ENCODE results near the gene KRTCAP3.

Gene KRTCAP3

GRCh38 chr2:27446057-27446456 lies 3.9 kb downstream of the KRTCAP3 start:
- H3K14ac ChIP-seq (ENCODE audit: low read length in 2 of 2): no peak overlapping the region
- H2BK5ac ChIP-seq (ENCODE audit: low read depth, low read length, poor library complexity, severe bottlenecking): no peak overlapping the region
- no peak overlapping the region for H4K8ac ChIP-seq (ENCODE audit: low read length)
- no peak overlapping the region for H2AK5ac ChIP-seq (ENCODE audit: low read length, severe bottlenecking)
- no peak overlapping the region for H2BK15ac ChIP-seq (ENCODE audit: low read depth, poor library complexity, severe bottlenecking)
- H3K4me3 ChIP-seq (ENCODE audit: insufficient read depth in 1 of 2, low read depth in 1 of 2, low read length in 2 of 2): no peak overlapping the region
- no peaks in the 10 kb centered on the region for H3K9me3 ChIP-seq (ENCODE audit: control insufficient read depth, low read length)
- peaks cover 54 to 71% of the 10 kb centered on the region in 2 experiments for H3K36me3 ChIP-seq (ENCODE audit: control insufficient read depth in 1 of 2, insufficient read depth in 2 of 2, low read depth in 1 of 2, low read length in 2 of 2)
- no peak overlapping the region for H4K91ac ChIP-seq (ENCODE audit: low read length)
- H2BK120ac ChIP-seq (ENCODE audit: low read depth, low read length): no peak overlapping the region
- H3K4ac ChIP-seq (ENCODE audit: low read depth in 1 of 2, low read length in 2 of 2): no peak overlapping the region
- no peak overlapping the region for H3K4me2 ChIP-seq (ENCODE audit: low read length, poor library complexity, severe bottlenecking)
- H2BK12ac ChIP-seq (ENCODE audit: low read length in 2 of 2): no peak overlapping the region
- H3K27me3 ChIP-seq (ENCODE audit: control insufficient read depth in 1 of 2, insufficient read depth in 1 of 2, low read length in 2 of 2): no peaks in the 10 kb centered on the region
- H3K27ac ChIP-seq (ENCODE audit: low read length, poor library complexity, severe bottlenecking): no peak overlapping the region
- WGBS: 100% methylated on average over 2 of the region's 3 CpGs
- no peaks in the 10 kb centered on the region for H3K79me1 ChIP-seq (replicated peaks; ENCODE audit: low read length, poor library complexity, severe bottlenecking)
- no peak for DNase-seq
- H3K23ac ChIP-seq (ENCODE audit: low read length in 2 of 2): no peak overlapping the region
- H3K4me1 ChIP-seq (ENCODE audit: control insufficient read depth, insufficient read depth, low read depth, low read length): peaks cover 6% of the 10 kb centered on the region
- no peak overlapping the region for H3K9ac ChIP-seq (ENCODE audit: low read length)
- no peak overlapping the region for H2AFZ ChIP-seq (ENCODE audit: low read depth, low read length)
- H3K18ac ChIP-seq (ENCODE audit: low read depth in 1 of 2, low read length in 2 of 2): no peak overlapping the region

- H3K4me3 ChIP-seq (ENCODE audit: insufficient read depth in 1 of 2, low read depth in 1 of 2, low read length in 2 of 2): no peak overlapping the region
- no peak for DNase-seq
- no peaks in the 10 kb centered on the region for H3K79me1 ChIP-seq (replicated peaks; ENCODE audit: low read length, poor library complexity, severe bottlenecking)
- peaks cover 39 to 75% of the 10 kb centered on the region in 2 experiments for H3K36me3 ChIP-seq (ENCODE audit: control insufficient read depth in 1 of 2, insufficient read depth in 2 of 2, low read depth in 1 of 2, low read length in 2 of 2)
- no peak overlapping the region for H3K9ac ChIP-seq (ENCODE audit: low read length)
- no peaks in the 10 kb centered on the region for H3K9me3 ChIP-seq (ENCODE audit: control insufficient read depth, low read length)
- no peak overlapping the region for H4K8ac ChIP-seq (ENCODE audit: low read length)
- no peak overlapping the region for H2BK5ac ChIP-seq (ENCODE audit: low read depth, low read length, poor library complexity, severe bottlenecking)
- H2AFZ ChIP-seq (ENCODE audit: low read depth, low read length): no peak overlapping the region
- H2AK5ac ChIP-seq (ENCODE audit: low read length, severe bottlenecking): no peak overlapping the region
- no peak overlapping the region for H3K4ac ChIP-seq (ENCODE audit: low read depth in 1 of 2, low read length in 2 of 2)
- H3K4me1 ChIP-seq (ENCODE audit: control insufficient read depth, insufficient read depth, low read depth, low read length): no peaks in the 10 kb centered on the region
- no peak overlapping the region for H3K23ac ChIP-seq (ENCODE audit: low read length in 2 of 2)
- WGBS: 66% methylated on average over 3 of the region's 3 CpGs
- H3K14ac ChIP-seq (ENCODE audit: low read length in 2 of 2): no peak overlapping the region
- no peak overlapping the region for H2BK15ac ChIP-seq (ENCODE audit: low read depth, poor library complexity, severe bottlenecking)
- no peak overlapping the region for H2BK12ac ChIP-seq (ENCODE audit: low read length in 2 of 2)
- no peak overlapping the region for H3K4me2 ChIP-seq (ENCODE audit: low read length, poor library complexity, severe bottlenecking)
- no peak overlapping the region for H2BK120ac ChIP-seq (ENCODE audit: low read depth, low read length)
- no peak overlapping the region for H3K18ac ChIP-seq (ENCODE audit: low read depth in 1 of 2, low read length in 2 of 2)
- H4K91ac ChIP-seq (ENCODE audit: low read length): no peak overlapping the region
- no peak overlapping the region for H3K27ac ChIP-seq (ENCODE audit: low read length, poor library complexity, severe bottlenecking)
- no peaks in the 10 kb centered on the region for H3K27me3 ChIP-seq (ENCODE audit: control insufficient read depth in 1 of 2, insufficient read depth in 1 of 2, low read length in 2 of 2)
Observed at GRCh38 chr2:27448381-27448780, 6.2 kb downstream of the KRTCAP3 start.

DNA sequence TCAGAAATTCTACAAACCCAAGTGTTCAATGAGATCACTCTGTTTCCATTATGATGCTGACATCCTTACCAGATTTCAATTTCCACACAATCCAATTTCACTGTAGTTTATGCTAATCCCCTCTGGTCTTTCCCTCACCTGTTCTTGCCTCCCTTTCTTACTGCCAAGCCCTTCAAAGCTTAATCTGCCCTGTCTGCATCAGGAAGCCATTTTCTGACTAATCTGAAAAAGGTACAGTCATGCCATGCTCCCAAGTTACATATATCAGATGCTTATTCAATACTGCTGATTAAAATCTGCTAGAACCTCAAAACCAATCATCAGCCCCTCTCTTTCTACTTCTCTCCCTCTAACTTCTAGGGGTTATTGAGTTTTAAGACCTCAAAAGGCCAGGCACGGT lies 8.9 kb downstream of the KRTCAP3 start:
- Histone ChIP-seq H3K18ac (ENCODE audit: low read depth in 1 of 2, low read length in 2 of 2) (no peak overlapping the region), H4K8ac (ENCODE audit: low read length) (no peak overlapping the region), H3K14ac (ENCODE audit: low read length in 2 of 2) (no peak overlapping the region), H2AK5ac (ENCODE audit: low read length, severe bottlenecking) (no peak overlapping the region), H2BK12ac (ENCODE audit: low read length in 2 of 2) (no peak overlapping the region), H2BK120ac (ENCODE audit: low read depth, low read length) (no peak overlapping the region), H3K4me3 (ENCODE audit: insufficient read depth in 1 of 2, low read depth in 1 of 2, low read length in 2 of 2) (no peak overlapping the region), H2AFZ (ENCODE audit: low read depth, low read length) (no peak overlapping the region), H3K4ac (ENCODE audit: low read depth in 1 of 2, low read length in 2 of 2) (no peak overlapping the region), H3K23ac (ENCODE audit: low read length in 2 of 2) (no peak overlapping the region), H2BK15ac (ENCODE audit: low read depth, poor library complexity, severe bottlenecking) (no peak overlapping the region), H4K91ac (ENCODE audit: low read length) (no peak overlapping the region), H3K27ac (ENCODE audit: low read length, poor library complexity, severe bottlenecking) (no peak overlapping the region), H2BK5ac (ENCODE audit: low read depth, low read length, poor library complexity, severe bottlenecking) (no peak overlapping the region), H3K79me1 (replicated peaks; ENCODE audit: low read length, poor library complexity, severe bottlenecking) (no peaks in the 10 kb centered on the region), H3K4me1 (ENCODE audit: control insufficient read depth, insufficient read depth, low read depth, low read length) (no peaks in the 10 kb centered on the region), H3K36me3 (ENCODE audit: control insufficient read depth in 1 of 2, insufficient read depth in 2 of 2, low read depth in 1 of 2, low read length in 2 of 2) (peaks cover 42 to 78% of the 10 kb centered on the region in 2 experiments), H3K9me3 (ENCODE audit: control insufficient read depth, low read length) (no peaks in the 10 kb centered on the region), H3K9ac (ENCODE audit: low read length) (no peak overlapping the region), H3K27me3 (ENCODE audit: control insufficient read depth in 1 of 2, insufficient read depth in 1 of 2, low read length in 2 of 2) (no peaks in the 10 kb centered on the region), H3K4me2 (ENCODE audit: low read length, poor library complexity, severe bottlenecking) (no peak overlapping the region)
- DNase-seq: no peak
- 100% methylated on average over 1 of the region's 1 CpG for WGBS

DNA sequence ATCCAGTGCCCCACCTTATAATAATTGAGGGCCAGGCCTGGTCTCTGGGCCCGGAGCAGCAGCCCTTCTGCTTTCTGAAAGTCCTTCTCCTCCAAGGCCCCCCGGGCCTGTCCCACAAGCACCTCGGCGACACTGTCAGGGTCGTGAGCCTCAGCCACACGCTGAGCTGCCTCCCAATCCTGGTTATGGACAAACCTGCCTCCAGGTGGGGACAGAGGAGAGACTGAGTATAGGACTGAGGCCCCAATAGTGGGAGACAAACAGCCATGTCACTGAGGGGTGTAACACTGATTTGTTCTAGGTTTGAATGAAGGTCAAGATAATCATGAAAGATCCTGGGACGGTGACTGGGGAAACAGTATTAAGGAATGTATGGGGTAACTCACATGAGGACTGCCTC lies 11.8 kb downstream of the KRTCAP3 start:
- H2BK5ac ChIP-seq (ENCODE audit: low read depth, low read length, poor library complexity, severe bottlenecking): no peak overlapping the region
- DNase-seq: no peak
- H2BK120ac ChIP-seq (ENCODE audit: low read depth, low read length): no peak overlapping the region
- H4K91ac ChIP-seq (ENCODE audit: low read length): no peak overlapping the region
- WGBS: 91% methylated on average over 7 of the region's 7 CpGs
- H3K79me1 ChIP-seq (replicated peaks; ENCODE audit: low read length, poor library complexity, severe bottlenecking): no peaks in the 10 kb centered on the region
- no peak overlapping the region for H3K18ac ChIP-seq (ENCODE audit: low read depth in 1 of 2, low read length in 2 of 2)
- no peak overlapping the region for H2BK12ac ChIP-seq (ENCODE audit: low read length in 2 of 2)
- H4K8ac ChIP-seq (ENCODE audit: low read length): no peak overlapping the region
- H3K4me3 ChIP-seq (ENCODE audit: insufficient read depth in 1 of 2, low read depth in 1 of 2, low read length in 2 of 2): no peak overlapping the region
- no peaks in the 10 kb centered on the region for H3K4me1 ChIP-seq (ENCODE audit: control insufficient read depth, insufficient read depth, low read depth, low read length)
- H2AK5ac ChIP-seq (ENCODE audit: low read length, severe bottlenecking): no peak overlapping the region
- H3K27me3 ChIP-seq (ENCODE audit: control insufficient read depth in 1 of 2, insufficient read depth in 1 of 2, low read length in 2 of 2): no peaks in the 10 kb centered on the region
- H3K9me3 ChIP-seq (ENCODE audit: control insufficient read depth, low read length): no peaks in the 10 kb centered on the region
- peaks cover 50 to 86% of the 10 kb centered on the region in 2 experiments for H3K36me3 ChIP-seq (ENCODE audit: control insufficient read depth in 1 of 2, insufficient read depth in 2 of 2, low read depth in 1 of 2, low read length in 2 of 2)
- H3K23ac ChIP-seq (ENCODE audit: low read length in 2 of 2): no peak overlapping the region
- H3K27ac ChIP-seq (ENCODE audit: low read length, poor library complexity, severe bottlenecking): no peak overlapping the region
- no peak overlapping the region for H3K9ac ChIP-seq (ENCODE audit: low read length)
- no peak overlapping the region for H3K4ac ChIP-seq (ENCODE audit: low read depth in 1 of 2, low read length in 2 of 2)
- H2BK15ac ChIP-seq (ENCODE audit: low read depth, poor library complexity, severe bottlenecking): no peak overlapping the region
- no peak overlapping the region for H3K14ac ChIP-seq (ENCODE audit: low read length in 2 of 2)
- H2AFZ ChIP-seq (ENCODE audit: low read depth, low read length): no peak overlapping the region
- H3K4me2 ChIP-seq (ENCODE audit: low read length, poor library complexity, severe bottlenecking): no peak overlapping the region
